CD4-positive, alpha-beta T cell treated with Interferon gamma for 1 hour (primary cell): ENCODE measurements around the gene UBE3C.

Source experiments
- DNase-seq: peaks from one replicate; pipeline ENCODE4 v3.0.0-alpha.2; 2020

Gene UBE3C

DNA sequence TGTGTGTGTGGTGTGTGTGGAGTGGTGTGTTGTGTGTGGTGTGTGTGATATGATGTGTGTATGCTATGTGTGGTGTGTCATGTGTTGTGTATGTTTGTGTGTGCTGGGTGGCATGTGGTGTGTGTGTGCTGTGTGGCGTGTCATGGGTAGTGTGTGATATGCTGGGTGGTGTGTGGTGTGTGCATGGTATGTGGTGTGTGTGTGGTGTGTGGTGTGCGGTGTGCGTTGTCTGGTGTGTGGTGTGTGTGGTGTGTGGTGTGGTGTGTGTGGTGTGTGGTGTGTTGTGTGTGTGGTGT lies 160.5 kb downstream of the UBE3C start:
- DNase-seq: no peak

DNA sequence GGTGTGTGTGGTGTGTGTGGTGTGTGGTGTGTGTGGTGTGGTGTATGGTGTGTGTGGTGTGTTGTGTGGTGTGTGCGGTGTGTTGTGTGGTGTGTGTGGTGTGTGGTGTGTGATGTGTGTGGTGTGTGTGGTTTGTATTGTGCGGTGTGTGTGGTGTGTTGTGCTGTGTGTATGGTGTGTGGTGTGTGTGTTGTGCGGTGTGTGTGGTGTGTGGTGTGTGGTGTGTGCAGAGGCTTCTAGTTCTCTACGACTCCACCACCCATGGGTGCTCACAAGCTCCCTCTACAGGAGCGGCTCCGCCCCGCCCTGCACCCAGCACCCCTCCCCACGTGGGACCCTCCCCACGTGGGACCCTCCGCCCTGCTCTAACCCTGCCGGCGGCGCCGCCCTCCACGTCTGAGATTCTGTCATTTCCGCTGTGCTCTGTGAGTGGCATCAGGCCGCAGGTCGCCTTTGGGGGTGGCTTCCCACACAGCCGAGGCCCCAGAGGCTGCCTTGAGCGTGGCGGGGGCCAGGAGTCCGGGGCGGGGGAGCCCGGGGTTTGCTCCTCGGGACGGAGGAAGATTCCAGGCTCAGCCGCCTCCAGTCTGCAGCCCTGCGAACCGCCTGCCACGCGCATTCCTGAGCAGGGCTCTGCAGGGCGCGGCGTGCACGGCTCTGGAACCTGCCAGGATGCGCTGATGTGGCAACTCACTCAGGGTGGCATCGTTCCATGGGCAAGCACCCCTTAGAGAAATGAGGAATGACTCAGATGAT lies 161.1 kb downstream of the UBE3C start:
- DNase-seq: peak; percentile 71

DNA sequence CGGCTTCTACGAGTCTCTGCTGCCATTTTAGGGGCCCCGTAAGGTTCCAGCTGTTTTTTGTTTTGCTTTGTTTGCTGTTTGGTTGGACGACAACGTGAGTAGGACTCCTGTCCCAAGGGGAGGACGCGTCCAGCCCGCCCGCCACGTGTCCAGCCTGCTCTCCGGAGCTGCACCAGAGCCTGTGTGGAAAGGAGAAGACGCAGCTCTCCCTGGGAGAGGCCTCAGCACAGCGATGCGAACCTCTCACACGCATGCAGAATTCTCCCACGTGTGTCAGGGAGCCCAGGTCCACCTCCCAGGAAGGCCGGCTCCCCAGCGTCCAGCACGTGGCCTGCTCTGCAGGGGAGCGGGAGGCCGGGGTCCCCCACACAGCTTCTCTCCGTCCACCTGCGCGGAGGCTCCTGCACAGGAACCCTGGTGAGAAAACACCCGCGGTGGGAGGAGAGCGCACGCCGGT lies 161.7 kb downstream of the UBE3C start:
- no peak for DNase-seq

DNA sequence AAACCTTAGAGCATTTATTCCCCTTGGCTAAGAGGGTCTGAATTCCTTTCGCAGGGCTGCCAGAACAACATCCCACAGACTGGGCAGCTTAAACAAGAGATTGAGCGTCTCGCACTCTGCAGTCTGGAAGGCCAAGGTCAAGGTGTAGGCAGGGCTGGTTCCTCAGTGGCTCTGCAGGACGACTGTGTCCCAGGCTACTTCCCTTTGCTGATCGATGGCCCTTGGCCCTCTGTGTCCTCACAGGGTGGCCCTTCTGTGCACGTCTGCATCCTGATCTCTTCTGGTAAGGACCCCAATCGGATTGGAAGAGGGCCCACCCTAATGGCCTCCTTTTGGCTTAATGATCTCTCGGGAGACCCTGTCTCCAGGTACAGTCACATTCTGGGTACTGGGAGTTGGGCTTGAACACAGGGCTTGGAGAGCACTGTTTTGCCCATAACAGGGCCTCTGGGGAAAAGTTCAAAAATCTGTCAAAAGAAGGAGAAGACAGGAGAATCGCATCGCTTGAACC lies 162.9 kb downstream of the UBE3C start:
- no peak for DNase-seq

DNA sequence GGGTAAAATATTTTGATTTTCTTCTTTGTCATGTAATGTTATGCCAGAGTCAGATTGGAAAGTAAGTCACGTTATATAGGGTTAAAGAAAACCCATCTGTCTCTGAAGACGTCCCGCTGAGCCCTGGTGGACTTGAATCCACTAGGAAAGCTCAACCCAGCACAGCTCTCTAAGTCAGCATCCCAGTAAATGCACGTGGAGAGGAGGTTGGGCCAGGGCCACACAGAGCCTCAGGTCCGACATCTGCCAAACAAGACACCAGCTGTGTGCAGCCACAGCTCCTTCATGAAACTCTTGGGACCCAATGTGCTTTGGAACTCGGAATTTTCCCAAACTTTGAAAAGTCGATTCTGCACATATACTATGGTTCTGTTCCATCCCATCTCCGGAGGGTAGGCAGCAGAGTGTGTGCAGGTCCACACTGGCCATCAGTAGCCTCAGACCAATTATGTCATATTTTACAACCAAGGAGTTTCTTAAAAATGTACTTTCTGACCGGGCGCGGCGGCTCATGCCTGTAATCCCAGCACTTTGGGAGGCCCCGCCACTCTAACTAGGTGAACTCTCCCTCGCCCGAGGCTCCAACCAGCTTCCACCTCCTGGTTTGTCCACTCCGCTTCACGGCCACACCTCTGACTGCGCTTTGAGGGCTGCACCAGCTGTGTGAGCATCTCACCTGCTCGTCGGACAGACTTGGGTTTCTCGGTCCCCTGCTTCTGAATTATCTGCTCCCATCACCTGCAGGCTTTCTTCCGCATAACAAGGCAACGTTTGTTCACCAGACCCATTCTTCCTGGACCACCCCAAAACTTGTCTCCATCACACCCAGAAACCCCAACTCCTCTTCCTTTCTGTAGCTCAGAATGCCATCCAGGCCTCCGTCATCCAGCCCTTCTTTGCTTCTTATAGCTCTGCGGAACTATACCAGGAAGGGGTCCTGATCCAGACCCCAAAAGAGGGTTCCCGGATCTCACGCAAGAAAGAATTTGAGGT lies 168.4 kb downstream of the UBE3C start:
- no peak for DNase-seq

DNA sequence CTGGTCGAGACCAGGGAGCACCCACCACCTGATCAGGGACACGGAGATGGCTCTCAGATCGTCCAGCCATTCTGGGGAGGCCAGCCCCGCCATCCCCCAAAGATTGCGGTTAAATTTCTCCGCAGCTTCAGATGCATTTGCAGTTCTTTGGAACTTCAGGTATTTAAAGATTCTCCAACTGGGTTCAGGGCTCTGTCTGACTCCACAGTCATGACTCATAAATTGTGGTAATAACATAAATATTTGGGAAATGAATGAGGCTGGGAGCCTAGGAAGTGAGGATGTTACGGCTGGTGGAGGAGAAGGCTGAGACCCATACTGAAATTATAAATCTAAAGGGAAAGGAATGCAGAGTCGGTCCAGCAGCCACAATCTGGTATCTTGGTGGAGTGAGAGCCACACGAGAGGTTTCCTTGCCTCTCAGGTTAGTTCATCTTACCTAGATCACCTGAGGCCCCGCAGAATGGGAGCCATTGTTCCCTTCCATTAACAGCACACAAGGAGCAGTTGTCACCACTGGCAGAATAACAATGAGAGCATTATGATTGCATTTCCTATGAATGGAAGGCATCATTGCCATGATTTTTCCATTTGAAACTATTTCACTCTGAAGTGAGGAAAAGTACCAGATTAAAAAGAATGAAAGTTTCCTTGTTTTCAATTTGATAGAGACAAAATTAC lies 171.4 kb downstream of the UBE3C start:
- no peak for DNase-seq

DNA sequence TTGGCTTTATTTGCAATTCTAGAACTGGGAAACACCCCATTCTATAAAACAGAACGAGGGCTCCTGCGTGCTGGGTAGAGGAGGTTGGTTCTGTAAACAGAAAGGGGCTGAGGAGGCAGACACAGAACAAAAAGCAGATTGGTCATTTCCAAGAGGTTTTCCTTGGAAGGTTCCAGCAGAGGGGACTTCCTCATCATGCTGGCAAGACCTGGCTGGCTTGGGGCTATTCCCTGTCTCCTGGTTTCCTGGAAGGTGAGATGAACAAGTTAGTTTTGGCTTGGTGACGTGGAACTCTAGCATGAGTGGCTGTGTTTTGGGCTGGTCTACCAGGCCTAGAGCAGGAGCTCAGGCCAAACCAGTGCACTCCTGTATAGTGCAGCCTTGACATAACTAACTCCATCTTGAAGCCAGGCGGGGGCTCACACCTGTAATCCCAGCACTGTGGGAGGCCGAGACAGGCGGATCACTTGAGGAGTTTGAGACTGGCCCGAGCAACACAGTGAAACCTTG lies 172.0 kb downstream of the UBE3C start:
- no peak for DNase-seq

DNA sequence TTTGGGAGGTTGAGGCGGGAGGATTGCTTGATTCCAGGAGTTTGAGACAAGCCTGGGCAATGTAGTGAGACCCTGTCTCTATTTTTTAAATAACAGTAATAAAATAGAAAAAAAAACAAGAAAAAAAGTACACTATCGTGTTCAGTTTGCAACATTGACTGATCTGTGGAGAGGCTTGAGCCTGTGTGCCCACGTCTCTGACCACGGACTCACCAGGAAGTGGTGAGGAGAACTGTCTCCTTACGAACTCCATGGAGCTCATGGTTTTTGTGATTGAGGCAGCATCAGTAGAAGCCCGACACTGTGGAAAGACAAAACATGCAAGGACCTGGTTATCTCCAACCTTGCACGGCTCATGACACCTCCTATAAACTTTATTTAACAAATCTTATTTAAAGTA lies 174.2 kb downstream of the UBE3C start:
- DNase-seq: no peak

DNA sequence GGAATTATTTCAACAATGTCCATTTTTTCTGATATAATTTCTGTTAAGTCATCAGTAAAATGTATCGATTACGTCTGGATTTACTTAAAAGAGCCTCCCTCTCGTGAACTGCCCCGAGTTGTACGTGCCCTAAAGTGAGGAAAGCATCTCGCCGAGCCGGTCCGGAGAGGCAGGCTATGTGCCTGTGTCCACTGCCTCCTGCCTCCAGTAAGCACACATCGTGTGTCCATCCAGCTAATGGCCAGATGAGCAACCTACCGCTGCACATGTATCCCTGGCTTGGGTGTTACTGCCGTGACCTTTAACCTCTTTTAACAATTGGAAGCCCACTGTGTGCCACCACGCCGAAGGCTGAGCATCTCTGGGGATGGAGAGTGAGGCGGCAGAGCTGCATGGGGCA lies 174.9 kb downstream of the UBE3C start:
- DNase-seq: no peak

DNA sequence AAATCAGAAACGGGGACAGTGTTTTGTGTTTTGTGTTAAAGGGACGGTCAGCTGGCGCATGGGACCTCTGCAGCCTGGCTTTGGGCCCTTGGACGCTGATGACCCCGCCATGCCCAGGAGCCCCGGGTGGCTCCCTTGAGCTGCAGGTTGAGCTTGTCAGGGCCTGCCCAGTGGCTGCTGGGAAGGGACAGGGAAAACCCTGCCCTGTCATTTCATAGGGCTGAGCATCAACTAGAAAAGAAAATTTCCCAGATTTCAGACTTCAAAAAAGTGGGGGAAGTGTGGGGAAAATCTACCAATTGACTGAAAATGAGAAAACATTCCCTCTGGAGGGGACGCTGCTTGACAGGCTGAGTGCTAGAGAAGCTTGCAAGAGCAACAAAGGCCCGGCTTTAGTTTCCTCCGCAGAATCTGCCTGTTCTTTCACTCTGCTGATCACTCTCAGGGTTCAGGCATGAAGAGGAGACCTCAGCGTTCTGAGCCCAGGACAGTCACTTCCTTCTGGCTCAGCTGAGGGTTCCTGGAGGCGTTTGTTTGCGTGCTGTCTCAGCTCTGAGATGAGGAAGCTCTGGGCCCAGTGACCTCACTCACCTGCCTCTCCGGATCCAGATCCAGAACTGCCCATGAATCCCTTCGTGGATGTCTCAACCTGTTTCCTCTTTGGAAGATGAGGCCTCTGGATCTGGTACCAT lies 179.4 kb downstream of the UBE3C start:
- peak; percentile 40 for DNase-seq
